ENCODE measurements around the gene RMND5B. TPM values are rescaled to one million over a fixed set of nuclear protein-coding genes. Genes with fewer than 3 reads are reported as not detected.

Gene RMND5B
- total and polyA plus RNA-seq, 4 donors = 13.4 to 24.8 (median 21.7) TPM

- Histone ChIP-seq H3K4me1 (ENCODE audit: control insufficient read depth in 4 of 4, insufficient read depth in 4 of 4, low read length in 3 of 4) (peaks cover 0 to 7% (median 5%) of the 10 kb centered on the region in 4 donors), H3K27me3 (ENCODE audit: control insufficient read depth in 4 of 4, insufficient read depth in 4 of 4, low read length in 3 of 4) (no peaks in the 10 kb centered on the region), H3K4me3 (ENCODE audit: low read depth in 1 of 3, low read length in 3 of 3) (peak overlapping the region in 1 of 3 donors; percentile 22), H3K9ac (ENCODE audit: low read depth in 1 of 2, low read length in 2 of 2) (no peak overlapping the region), H3K36me3 (ENCODE audit: control insufficient read depth in 4 of 4, insufficient read depth in 3 of 4, low read depth in 1 of 4, low read length in 3 of 4) (no peaks in the 10 kb centered on the region), H3K27ac (ENCODE audit: low read depth in 1 of 2, low read length in 2 of 2) (no peak overlapping the region), H3K9me3 (ENCODE audit: control insufficient read depth in 4 of 4, low read length in 3 of 4) (no peaks in the 10 kb centered on the region)
- 31% methylated on average over 38 of the region's 38 CpGs for whole genome bisulfite sequencing
- DNase-seq (ENCODE audit: low spot score) = no peak
- TF ChIP-seq, protein P1, sequence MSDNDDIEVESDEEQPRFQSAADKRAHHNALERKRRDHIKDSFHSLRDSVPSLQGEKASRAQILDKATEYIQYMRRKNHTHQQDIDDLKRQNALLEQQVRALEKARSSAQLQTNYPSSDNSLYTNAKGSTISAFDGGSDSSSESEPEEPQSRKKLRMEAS (IDR thresholded peaks at IDR 0.05) = no peak
- TF ChIP-seq, protein P2, sequence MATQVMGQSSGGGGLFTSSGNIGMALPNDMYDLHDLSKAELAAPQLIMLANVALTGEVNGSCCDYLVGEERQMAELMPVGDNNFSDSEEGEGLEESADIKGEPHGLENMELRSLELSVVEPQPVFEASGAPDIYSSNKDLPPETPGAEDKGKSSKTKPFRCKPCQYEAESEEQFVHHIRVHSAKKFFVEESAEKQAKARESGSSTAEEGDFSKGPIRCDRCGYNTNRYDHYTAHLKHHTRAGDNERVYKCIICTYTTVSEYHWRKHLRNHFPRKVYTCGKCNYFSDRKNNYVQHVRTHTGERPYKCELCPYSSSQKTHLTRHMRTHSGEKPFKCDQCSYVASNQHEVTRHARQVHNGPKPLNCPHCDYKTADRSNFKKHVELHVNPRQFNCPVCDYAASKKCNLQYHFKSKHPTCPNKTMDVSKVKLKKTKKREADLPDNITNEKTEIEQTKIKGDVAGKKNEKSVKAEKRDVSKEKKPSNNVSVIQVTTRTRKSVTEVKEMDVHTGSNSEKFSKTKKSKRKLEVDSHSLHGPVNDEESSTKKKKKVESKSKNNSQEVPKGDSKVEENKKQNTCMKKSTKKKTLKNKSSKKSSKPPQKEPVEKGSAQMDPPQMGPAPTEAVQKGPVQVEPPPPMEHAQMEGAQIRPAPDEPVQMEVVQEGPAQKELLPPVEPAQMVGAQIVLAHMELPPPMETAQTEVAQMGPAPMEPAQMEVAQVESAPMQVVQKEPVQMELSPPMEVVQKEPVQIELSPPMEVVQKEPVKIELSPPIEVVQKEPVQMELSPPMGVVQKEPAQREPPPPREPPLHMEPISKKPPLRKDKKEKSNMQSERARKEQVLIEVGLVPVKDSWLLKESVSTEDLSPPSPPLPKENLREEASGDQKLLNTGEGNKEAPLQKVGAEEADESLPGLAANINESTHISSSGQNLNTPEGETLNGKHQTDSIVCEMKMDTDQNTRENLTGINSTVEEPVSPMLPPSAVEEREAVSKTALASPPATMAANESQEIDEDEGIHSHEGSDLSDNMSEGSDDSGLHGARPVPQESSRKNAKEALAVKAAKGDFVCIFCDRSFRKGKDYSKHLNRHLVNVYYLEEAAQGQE (IDR thresholded peaks at IDR 0.05) = no peak
- TF ChIP-seq FOXA1 (IDR thresholded peaks at IDR 0.05) = no peak
- TF ChIP-seq ZBTB33 (IDR thresholded peaks at IDR 0.05) = no peak
- no peak for TF ChIP-seq ATF3 (IDR thresholded peaks at IDR 0.05)
- TF ChIP-seq RAD21 (IDR thresholded peaks at IDR 0.05) = no peak
- no peak for TF ChIP-seq JUND (IDR thresholded peaks at IDR 0.05)
- TF ChIP-seq SP1 (IDR thresholded peaks at IDR 0.05) = no peak
- TF ChIP-seq HNF4A (conservative IDR thresholded peaks at IDR 0.05) = no peak
- no peak for TF ChIP-seq YY1 (IDR thresholded peaks at IDR 0.05)
- TF ChIP-seq EGR1 (IDR thresholded peaks at IDR 0.05; ENCODE audit: low read depth in 2 of 2) = no peak
- no peak for TF ChIP-seq HNF4G (IDR thresholded peaks at IDR 0.05)
- TF ChIP-seq FOXA2 (IDR thresholded peaks at IDR 0.05) = no peak
Measured at GRCh38 chr5:178165581-178165980, 34.8 kb downstream of the RMND5B start.

DNA sequence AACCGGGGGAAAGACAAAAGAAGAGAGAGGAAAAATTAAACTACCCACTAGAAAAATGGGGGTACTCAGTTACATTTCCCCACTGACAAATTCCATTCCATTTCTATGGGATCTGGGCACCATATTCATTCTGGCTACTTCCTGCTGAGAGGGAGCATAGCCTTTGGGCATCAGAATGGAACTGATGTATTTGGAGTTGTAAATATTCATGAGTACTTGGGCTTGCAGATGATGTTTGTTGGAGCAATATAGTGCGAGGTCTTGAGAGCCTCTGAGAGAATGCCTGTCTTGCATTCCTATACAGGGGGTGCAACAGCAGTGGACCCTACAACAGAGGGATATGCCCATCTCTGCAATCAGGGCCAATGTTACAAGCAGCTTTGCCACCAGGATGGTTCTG is 39.6 kb downstream of the RMND5B start:
- TF ChIP-seq FOXA1 (IDR thresholded peaks at IDR 0.05) = no peak
- TF ChIP-seq RXRA (IDR thresholded peaks at IDR 0.05) = no peak
- TF ChIP-seq FOXA2 (IDR thresholded peaks at IDR 0.05) = no peak
- TF ChIP-seq NR2F2 (IDR thresholded peaks at IDR 0.05) = no peak
- TF ChIP-seq, protein P2 (IDR thresholded peaks at IDR 0.05) = no peak
- no peak for TF ChIP-seq TAF1 (conservative IDR thresholded peaks at IDR 0.05)
- TF ChIP-seq, protein P3, sequence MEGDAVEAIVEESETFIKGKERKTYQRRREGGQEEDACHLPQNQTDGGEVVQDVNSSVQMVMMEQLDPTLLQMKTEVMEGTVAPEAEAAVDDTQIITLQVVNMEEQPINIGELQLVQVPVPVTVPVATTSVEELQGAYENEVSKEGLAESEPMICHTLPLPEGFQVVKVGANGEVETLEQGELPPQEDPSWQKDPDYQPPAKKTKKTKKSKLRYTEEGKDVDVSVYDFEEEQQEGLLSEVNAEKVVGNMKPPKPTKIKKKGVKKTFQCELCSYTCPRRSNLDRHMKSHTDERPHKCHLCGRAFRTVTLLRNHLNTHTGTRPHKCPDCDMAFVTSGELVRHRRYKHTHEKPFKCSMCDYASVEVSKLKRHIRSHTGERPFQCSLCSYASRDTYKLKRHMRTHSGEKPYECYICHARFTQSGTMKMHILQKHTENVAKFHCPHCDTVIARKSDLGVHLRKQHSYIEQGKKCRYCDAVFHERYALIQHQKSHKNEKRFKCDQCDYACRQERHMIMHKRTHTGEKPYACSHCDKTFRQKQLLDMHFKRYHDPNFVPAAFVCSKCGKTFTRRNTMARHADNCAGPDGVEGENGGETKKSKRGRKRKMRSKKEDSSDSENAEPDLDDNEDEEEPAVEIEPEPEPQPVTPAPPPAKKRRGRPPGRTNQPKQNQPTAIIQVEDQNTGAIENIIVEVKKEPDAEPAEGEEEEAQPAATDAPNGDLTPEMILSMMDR (IDR thresholded peaks at IDR 0.05; ENCODE audit: low read depth, low read length, missing input control) = no peak
- no peak for TF ChIP-seq ATF3 (IDR thresholded peaks at IDR 0.05)
- TF ChIP-seq ZBTB33 (IDR thresholded peaks at IDR 0.05) = no peak
- TF ChIP-seq HNF4A (conservative IDR thresholded peaks at IDR 0.05) = no peak
- no peaks in the 10 kb centered on the region for H3K36me3 ChIP-seq (ENCODE audit: control insufficient read depth in 4 of 4, insufficient read depth in 3 of 4, low read depth in 1 of 4, low read length in 3 of 4)
- DNase-seq (ENCODE audit: low spot score) = no peak
- no peak overlapping the region for H3K9ac ChIP-seq (ENCODE audit: low read depth in 1 of 2, low read length in 2 of 2)
- no peaks in the 10 kb centered on the region for H3K4me1 ChIP-seq (ENCODE audit: control insufficient read depth in 4 of 4, insufficient read depth in 4 of 4, low read length in 3 of 4)
- no peaks in the 10 kb centered on the region for H3K27me3 ChIP-seq (ENCODE audit: control insufficient read depth in 4 of 4, insufficient read depth in 4 of 4, low read length in 3 of 4)
- 82% methylated on average over 2 of the region's 2 CpGs for WGBS
- no peaks in the 10 kb centered on the region for H3K9me3 ChIP-seq (ENCODE audit: control insufficient read depth in 4 of 4, low read length in 3 of 4)
- H3K4me3 ChIP-seq (ENCODE audit: low read depth in 1 of 3, low read length in 3 of 3) = no peak overlapping the region
- H3K27ac ChIP-seq (ENCODE audit: low read depth in 1 of 2, low read length in 2 of 2) = no peak overlapping the region

Data from liver (tissue), 9 donors.